Activated CD4-positive, alpha-beta T cell treated with anti-CD3 and anti-CD28 coated beads for 36 hours (primary cell): ENCODE results near the gene CPED1. TPM values are rescaled to one million over a fixed set of nuclear protein-coding genes. Genes with fewer than 3 reads are reported as not detected.
"Not testable (repeated sequence)": the region's sequence is repeated elsewhere in the genome, so short reads cannot be mapped to it uniquely, and the experiment has no call there.

Source experiments
- ATAC-seq: fragments of 200-7000 bp; cut with Tn5 transposase; one replicate; pipeline ENCODE4 v1.10.0; 2021; ENCODE audit warnings: mild to moderate bottlenecking, moderate library complexity
- CTCF ChIA-PET: fragments of 350-600 bp; sonication (Branson Sonifier 250); formaldehyde crosslinking; loops from one replicate; lab custom pipeline; 2021; ENCODE audit warnings: antibody characterized with exemption; lab: Charles Lee
- POLR2A ChIA-PET: fragments of 350-600 bp; sonication (Branson Sonifier 250); formaldehyde crosslinking; loops from one replicate; lab custom pipeline; 2021; ENCODE audit warnings: antibody characterized with exemption, inconsistent platforms; lab: Charles Lee
- DNase-seq: peaks from one replicate; pipeline ENCODE4 v3.0.0-alpha.2; 2020
- H3K27ac Mint-ChIP-seq: one replicate; pipeline ENCODE4 v1.8.0; 2021; ENCODE audit warnings: mixed read lengths
- H3K27me3 Mint-ChIP-seq: one replicate; pipeline ENCODE4 v1.8.0; 2021; ENCODE audit warnings: mixed read lengths
- H3K36me3 Mint-ChIP-seq: one replicate; pipeline ENCODE4 v1.8.0; 2021; ENCODE audit warnings: low read depth, mixed read lengths
- H3K4me1 Mint-ChIP-seq: one replicate; pipeline ENCODE4 v1.8.0; 2021; ENCODE audit warnings: mixed read lengths
- H3K4me3 Mint-ChIP-seq: one replicate; pipeline ENCODE4 v1.8.0; 2021; ENCODE audit warnings: mild to moderate bottlenecking, moderate library complexity, mixed read lengths
- H3K9me3 Mint-ChIP-seq: one replicate; pipeline ENCODE4 v1.8.0; 2021; ENCODE audit warnings: low read depth, mixed read lengths
- intact Hi-C, 2 experiments: fragments of 100-400 bp; cut with DNase I in 1 of 2; cut with micrococcal nuclease in 1 of 2; formaldehyde crosslinking; loops; one replicate each; pipeline versions ENCODE4 v1.14.2 to v1.15.1; 2022 to 2024; cut with DNase I, micrococcal nuclease
- total RNA-seq, 2 experiments: library from RNA; stranded (reverse); gene quantifications; one replicate each; pipeline ENCODE4 v1.2.3, GENCODE V29; 2021

Gene CPED1
- total RNA-seq, 2 experiments from 2014 or later, result not detected

DNA sequence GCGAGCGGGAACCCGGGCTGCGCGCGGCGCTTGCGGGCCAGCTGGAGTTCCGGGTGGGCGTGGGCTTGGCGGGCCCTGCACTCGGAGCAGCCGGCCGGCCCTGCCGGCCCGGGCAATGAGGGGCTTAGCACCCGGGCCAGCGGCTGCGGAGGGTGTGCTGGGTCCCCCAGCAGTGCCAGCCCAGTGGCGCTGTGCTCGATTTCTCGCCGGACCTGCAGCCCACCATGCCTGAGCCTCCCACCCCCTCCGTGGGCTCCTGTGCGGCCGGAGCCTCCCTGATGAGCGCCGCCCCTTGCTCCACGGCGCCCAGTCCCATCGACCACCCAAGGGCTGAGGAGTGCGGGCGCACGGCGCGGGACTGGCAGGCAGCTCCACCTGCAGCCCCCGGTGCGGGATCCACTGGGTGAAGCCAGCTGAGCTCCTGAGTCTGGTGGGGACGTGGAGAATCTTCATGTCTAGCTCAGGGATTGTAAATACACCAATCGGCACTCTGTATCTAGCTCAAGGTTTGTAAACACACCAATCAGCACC is 71.5 kb downstream of the CPED1 start:
- H3K9me3 Mint-ChIP-seq, DNase-seq, intact Hi-C loops, ATAC-seq, H3K27ac Mint-ChIP-seq, H3K36me3 Mint-ChIP-seq, H3K4me3 Mint-ChIP-seq, H3K4me1 Mint-ChIP-seq, CTCF ChIA-PET, POLR2A ChIA-PET, H3K27me3 Mint-ChIP-seq: not testable (repeated sequence)

DNA sequence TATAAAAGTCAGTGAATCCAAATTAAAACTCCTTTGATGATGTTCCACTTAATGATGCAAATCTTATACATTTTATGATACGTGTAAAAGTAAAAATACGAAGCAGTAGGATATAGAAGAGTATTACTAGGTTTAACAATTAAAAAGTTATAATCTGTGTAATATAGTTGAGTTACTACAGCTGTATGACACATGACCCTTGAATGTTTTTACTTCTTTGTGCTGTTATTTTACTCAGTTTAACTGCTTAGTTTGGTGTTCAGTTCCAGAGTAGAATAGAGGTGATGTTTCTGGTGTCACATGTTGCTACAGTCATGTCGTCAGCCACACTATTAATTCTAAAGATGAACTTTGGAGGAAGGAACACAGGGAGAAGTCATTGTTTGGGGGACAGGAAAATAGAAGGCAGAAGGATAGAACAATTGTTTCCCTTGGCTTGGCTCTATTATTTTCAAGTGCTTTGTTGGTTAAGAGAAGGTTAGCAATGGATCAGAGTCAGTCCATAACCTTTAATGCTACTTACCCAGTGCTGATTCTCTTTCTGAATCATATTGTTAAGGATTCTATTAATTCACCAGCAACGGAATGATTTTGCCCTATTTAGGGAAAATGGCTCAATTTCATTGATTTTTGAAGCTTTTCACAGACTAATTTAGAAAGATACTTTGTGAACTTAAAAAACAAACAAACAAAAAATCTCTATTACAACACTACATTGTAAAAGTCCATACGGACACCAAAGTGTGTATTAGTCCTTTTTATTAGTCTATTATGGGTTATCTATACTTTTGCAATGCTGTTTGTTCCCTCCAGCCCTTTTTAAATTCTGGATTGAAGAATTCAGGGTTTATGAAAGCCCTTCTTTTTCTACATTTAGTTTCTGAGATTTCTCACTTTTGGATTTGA is 73.4 kb downstream of the CPED1 start:
- Mint-ChIP-seq H3K36me3 (no peaks in the 10 kb centered on the region), H3K4me1 (no peaks in the 10 kb centered on the region), H3K9me3 (no peaks in the 10 kb centered on the region), H3K27me3 (peaks cover 6% of the 10 kb centered on the region), H3K4me3 (no peak overlapping the region), H3K27ac (no peak overlapping the region)
- DNase-seq (no peak), ATAC-seq (no peak)
- ChIA-PET CTCF (interaction anchor here (1.4 kb wide), 1 partner anchor 76 kb away, joined by 3 read pairs; no protein-coding TSS in a partner anchor), POLR2A (no interaction called here)
- intact Hi-C loops, result no loop called here

DNA sequence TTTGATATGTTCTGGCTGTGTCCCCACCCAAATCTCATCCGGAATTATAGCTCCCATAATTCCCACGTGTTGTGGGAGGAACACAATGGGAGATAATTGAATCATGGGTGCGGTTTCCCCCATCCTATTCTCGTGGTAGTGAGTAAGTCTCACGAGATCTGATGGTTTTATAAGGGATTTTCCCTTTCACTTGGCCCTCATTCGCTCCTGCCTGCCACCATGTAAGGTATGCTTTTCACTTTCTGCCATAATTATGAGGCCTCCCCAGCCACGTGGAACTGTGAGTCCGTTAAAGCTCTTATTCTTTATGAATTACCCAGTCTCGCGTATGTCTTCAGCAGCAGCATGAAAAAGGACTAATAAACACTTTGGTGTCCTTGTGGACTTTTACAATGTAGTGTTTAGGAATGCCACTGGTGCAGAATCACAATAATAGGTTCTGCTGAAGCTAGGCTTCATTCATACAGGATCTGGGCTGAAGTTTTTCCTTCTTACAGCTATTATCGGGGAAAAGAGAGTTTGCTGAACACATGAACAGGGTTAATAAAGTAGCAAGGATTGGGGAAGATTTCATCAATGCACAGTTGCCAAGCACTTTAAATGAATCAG is 74.3 kb downstream of the CPED1 start:
- DNase-seq (no peak), ATAC-seq (no peak)
- Mint-ChIP-seq H3K4me3 (no peak overlapping the region), H3K4me1 (no peaks in the 10 kb centered on the region), H3K9me3 (no peaks in the 10 kb centered on the region), H3K36me3 (no peaks in the 10 kb centered on the region), H3K27ac (no peak overlapping the region), H3K27me3 (peaks cover 6% of the 10 kb centered on the region)
- CTCF ChIA-PET, result interaction anchor here (0.7 to 2.0 kb wide), 3 partner anchors 22 to 307 kb away, joined by 3 to 6 read pairs (median 4); no protein-coding TSS in a partner anchor
- POLR2A ChIA-PET, result no interaction called here
- intact Hi-C loops, result no loop called here

DNA sequence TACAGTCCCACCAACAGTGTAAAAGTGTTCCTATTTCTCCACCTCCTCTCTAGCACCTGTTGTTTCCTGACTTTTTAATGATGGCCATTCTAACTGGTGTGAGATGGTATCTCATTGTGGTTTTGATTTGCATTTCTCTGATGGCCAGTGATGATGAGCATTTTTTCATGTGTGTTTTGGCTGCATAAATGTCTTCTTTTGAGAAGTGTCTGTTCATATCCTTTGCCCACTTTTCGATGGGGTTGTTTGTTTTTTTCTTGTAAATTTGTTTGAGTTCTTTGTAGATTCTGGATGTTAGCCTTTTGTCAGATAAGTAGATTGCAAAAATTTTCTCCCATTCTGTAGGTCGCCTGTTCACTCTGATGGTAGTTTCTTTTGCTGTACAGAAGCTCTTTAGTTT is 79.2 kb downstream of the CPED1 start:
- ATAC-seq, H3K9me3 Mint-ChIP-seq, POLR2A ChIA-PET, H3K27ac Mint-ChIP-seq, CTCF ChIA-PET, intact Hi-C loops, H3K36me3 Mint-ChIP-seq, H3K4me1 Mint-ChIP-seq, DNase-seq, H3K4me3 Mint-ChIP-seq: not testable (repeated sequence)
- peaks cover 11% of the 10 kb centered on the region for H3K27me3 Mint-ChIP-seq

DNA sequence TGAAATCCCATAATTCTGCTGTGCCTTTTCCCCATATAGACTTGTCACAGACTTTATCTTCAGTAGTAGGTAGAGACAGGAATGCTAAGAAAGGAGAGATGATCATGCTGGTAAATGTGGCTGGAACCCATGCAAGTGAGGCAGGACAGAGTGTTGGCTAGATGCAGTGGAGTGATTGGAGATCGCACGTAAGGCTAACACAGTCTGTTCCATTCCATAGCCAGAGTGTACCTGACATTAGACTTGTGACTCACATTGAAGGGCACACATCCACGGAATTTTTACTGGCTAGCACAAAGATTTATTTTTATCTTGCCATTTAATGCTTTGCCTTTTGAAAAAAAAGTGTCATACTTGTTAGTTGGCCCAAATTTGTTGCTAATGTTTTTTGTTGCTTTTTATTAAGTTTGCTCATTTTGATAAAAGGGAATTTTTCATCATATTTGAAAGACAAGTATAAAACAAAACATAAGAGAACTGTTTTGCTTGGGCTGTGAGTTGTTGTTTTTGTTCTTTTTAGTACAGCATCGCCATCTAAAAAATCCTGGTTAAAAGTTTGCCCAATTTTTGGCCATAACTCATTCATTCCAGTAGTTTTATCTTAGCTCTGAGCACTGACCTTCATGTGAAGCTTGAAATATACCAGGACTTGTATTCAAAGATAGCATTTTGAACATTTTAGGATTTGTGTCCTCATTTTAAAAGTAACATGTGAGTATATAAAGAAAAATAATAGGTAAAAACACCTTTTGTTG is 81.0 kb downstream of the CPED1 start:
- Mint-ChIP-seq H3K27me3 (peaks cover 8% of the 10 kb centered on the region), H3K36me3 (no peaks in the 10 kb centered on the region), H3K4me1 (no peaks in the 10 kb centered on the region), H3K27ac (no peak overlapping the region), H3K9me3 (no peaks in the 10 kb centered on the region), H3K4me3 (no peak overlapping the region)
- no peak for ATAC-seq
- CTCF ChIA-PET, result interaction anchor here (2.2 kb wide), 1 partner anchor 12 kb away, joined by 6 read pairs; no protein-coding TSS in a partner anchor
- intact Hi-C loops, result no loop called here
- POLR2A ChIA-PET, result no interaction called here
- DNase-seq, result no peak

DNA sequence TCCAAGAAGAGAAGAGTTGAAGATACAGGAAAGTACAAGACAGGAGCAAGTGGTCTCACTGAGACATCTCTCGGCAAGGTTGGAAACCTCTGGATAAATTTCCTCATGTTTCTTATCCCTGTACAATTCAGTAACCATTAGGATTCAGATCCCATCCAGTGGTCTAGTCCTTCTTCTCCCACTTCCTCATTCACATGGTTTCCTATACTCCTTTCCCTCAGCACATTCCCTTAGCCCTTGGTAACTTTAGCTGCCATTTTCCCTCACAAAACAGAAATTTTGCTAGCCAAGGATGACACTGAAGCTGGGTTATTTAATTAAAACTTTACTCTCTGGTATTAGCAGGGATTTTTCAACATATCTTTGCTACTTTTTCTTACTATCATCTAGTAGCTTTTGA is 82.6 kb downstream of the CPED1 start:
- DNase-seq (no peak), ATAC-seq (no peak)
- intact Hi-C loops, result no loop called here
- CTCF ChIA-PET, result interaction anchor here (0.7 to 2.2 kb wide), 3 partner anchors 10 to 279 kb away, joined by 3 to 6 read pairs (median 3); no protein-coding TSS in a partner anchor
- Mint-ChIP-seq H3K36me3 (no peaks in the 10 kb centered on the region), H3K4me3 (no peak overlapping the region), H3K9me3 (no peaks in the 10 kb centered on the region), H3K27me3 (peaks cover 8% of the 10 kb centered on the region), H3K27ac (no peak overlapping the region), H3K4me1 (no peaks in the 10 kb centered on the region)
- POLR2A ChIA-PET, result no interaction called here

DNA sequence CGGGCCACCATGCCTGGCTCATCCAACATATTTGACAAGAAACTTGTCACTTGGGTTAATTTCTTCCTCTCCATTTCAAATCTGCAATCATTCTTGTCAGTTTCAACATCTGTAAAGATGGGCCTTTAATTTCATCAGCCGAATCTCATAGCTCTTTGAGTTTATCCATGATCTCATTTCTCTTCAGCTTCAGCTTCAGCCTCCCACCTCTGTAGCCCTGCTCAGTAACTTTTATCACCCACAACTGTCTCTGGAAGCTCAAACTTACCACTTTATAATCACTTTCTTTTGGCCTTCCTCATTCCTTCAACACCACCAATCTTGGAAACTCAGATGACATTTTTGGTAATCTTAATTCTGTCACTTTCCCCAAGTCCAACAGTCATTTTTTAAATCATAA is 83.2 kb downstream of the CPED1 start:
- ChIA-PET POLR2A (no interaction called here), CTCF (interaction anchor here (0.7 to 2.2 kb wide), 2 partner anchors 10 to 18 kb away, joined by 3 to 6 read pairs; no protein-coding TSS in a partner anchor)
- H3K4me3 Mint-ChIP-seq, result no peak overlapping the region
- peaks cover 8% of the 10 kb centered on the region for H3K27me3 Mint-ChIP-seq
- no peaks in the 10 kb centered on the region for H3K9me3 Mint-ChIP-seq
- DNase-seq (no peak), ATAC-seq (no peak)
- H3K4me1 Mint-ChIP-seq, result no peaks in the 10 kb centered on the region
- no peaks in the 10 kb centered on the region for H3K36me3 Mint-ChIP-seq
- intact Hi-C loops, result no loop called here
- no peak overlapping the region for H3K27ac Mint-ChIP-seq

DNA sequence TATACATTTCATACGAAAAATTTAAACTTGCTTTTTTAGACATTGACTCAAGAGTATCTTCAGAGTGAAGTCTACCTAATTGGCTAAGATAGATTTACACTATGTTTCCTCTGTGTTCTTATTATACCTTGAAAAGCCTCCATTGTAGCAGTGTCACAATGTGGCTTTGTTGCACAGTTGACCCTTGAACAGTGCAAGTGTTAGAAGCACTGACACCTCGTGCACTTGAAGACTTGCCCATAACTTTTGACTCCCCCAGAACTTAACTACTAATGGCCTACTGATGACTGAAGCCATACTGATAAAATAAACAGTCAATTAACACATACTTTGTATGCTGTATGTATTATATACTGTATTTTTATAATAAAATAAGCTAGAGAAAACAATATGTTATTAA is 84.3 kb downstream of the CPED1 start:
- ChIA-PET POLR2A (no interaction called here), CTCF (interaction anchor here (2.3 kb wide), 1 partner anchor 85 kb away, joined by 7 read pairs; the partner anchor contains the start of gene CPED1)
- ATAC-seq, result no peak
- intact Hi-C loops, result no loop called here
- Mint-ChIP-seq H3K27me3 (peaks cover 13% of the 10 kb centered on the region), H3K9me3 (no peaks in the 10 kb centered on the region), H3K27ac (no peak overlapping the region), H3K4me3 (no peak overlapping the region), H3K36me3 (no peaks in the 10 kb centered on the region), H3K4me1 (no peaks in the 10 kb centered on the region)
- no peak for DNase-seq

DNA sequence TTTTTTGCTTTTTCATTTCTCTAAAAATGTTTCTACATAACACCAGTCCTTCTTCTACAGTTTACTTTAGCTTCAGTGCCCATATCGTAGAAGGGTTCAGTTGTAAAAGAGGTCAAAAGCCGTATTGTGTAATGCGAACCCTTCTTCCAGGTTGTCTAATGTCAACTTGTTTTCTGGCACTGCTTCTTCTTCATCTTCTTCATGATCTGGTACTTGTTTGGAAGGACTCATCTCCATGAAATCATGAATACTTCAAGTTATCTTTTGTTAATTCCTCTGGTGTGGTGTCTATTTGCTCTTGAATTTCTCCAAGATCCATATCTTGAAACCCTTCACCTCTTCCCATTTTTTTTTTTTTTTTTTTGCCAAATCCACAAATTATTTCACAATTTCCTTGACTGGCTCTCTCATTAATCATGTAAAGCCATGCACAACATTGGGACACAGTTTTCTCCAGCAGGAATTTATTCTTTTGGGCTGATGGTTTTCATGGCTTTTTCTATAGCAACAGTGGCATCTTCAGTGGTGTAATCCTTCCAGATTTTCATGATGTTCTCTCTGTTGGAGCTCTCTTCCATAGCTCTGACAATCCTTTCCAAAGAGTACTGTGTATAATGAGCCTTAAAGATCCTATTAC is 85.1 kb downstream of the CPED1 start:
- no peaks in the 10 kb centered on the region for H3K4me1 Mint-ChIP-seq
- H3K27me3 Mint-ChIP-seq, result peaks cover 15% of the 10 kb centered on the region
- ChIA-PET CTCF (interaction anchor here (0.9 to 2.3 kb wide), 2 partner anchors 20 to 86 kb away, joined by 3 to 7 read pairs; partner anchors contain the start of gene CPED1), POLR2A (no interaction called here)
- no peak overlapping the region for H3K4me3 Mint-ChIP-seq
- ATAC-seq (no peak), DNase-seq (no peak)
- no peak overlapping the region for H3K27ac Mint-ChIP-seq
- H3K36me3 Mint-ChIP-seq, result no peaks in the 10 kb centered on the region
- no peaks in the 10 kb centered on the region for H3K9me3 Mint-ChIP-seq
- intact Hi-C loops, result no loop called here

DNA sequence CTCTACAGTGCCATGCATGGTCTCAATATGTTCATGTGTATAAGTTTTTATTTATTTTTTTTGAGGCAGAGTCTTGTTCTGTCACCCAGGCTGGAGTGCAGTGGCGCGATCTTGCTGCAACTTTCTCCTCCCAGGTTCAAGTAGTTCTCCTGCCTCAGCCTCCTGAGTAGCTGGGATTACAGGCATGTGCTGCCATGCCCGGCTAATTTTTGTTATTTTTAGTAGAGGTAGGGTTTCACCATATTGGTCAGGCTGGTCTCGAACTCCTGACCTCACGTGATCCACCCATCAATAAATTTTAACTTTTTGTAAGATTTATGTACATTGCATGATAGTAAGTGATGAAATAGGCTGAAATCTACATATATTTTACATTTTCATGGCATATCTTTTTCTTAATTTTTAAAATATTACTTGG is 86.9 kb downstream of the CPED1 start:
- DNase-seq, H3K4me1 Mint-ChIP-seq, H3K36me3 Mint-ChIP-seq, POLR2A ChIA-PET, H3K9me3 Mint-ChIP-seq, H3K27ac Mint-ChIP-seq, intact Hi-C loops, ATAC-seq, H3K4me3 Mint-ChIP-seq: not testable (repeated sequence)
- peaks cover 19% of the 10 kb centered on the region for H3K27me3 Mint-ChIP-seq
- CTCF ChIA-PET, result interaction anchor here (1.0 to 2.0 kb wide), 4 partner anchors 21 to 280 kb away, joined by 3 to 5 read pairs (median 4); partner anchors contain the start of gene CPED1
